ENCODE measurements around the gene MVP. TPM values are rescaled to one million over a fixed set of nuclear protein-coding genes. Genes with fewer than 3 reads are reported as not detected.

Gene MVP
- total and polyA plus RNA-seq, 3 donors from 2014 or later = 119 to 224 (median 147) TPM

DNA sequence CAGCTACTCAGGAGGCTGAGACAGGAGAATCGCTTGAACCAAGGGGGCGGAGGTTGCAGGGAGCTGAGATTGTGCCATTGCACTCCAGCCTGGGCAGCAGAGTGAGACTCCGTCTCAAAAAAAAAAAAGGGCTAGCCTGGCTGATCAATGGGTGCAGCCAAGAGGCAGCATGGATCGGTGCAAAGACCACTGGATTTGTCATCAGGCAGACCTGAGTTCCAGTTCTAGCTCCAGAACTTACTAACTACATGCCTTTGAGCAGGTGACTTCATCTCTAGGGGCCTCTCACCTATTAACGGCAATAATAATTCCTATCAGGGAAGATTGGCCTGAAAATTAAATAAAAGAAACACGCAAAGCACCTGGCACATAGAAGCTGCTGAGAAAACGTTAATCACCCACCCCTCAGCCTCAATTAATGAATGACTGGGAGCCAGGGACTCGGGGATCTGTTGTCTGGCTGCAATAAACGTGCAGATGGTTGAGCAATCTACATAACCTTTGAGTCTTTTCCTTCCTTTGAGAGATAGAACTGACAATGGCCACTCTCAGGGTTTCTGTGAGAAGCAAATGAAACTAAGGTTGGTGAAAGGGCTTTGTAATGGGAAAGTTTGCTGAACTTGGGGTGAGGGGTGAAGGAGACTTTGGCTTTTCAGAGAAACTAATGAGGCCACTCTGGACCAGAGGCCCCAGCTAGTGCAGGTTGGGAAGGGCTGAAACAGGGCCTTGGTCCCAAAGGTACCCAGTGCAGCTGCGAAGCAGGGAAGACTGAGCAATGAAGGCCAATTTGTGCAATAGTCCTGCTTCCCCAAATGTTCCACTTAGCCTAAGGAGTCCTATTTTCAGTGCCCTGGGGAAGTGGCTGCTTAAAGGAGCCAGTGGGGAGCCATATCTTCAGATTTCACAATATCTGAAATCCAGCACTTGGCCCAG is 71.5 kb downstream of the MVP start:
- Histone ChIP-seq H3K27me3 (no peaks in the 10 kb centered on the region), H3K4me3 (no peak overlapping the region), H3K27ac (no peak overlapping the region), H3K9me3 (no peaks in the 10 kb centered on the region), H3K4me1 (no peaks in the 10 kb centered on the region), H3K36me3 (ENCODE audit: low read depth, missing control alignments) (no peaks in the 10 kb centered on the region)
- no peak for DNase-seq
- intact Hi-C loops (cut with DNase I; ENCODE audit: low total_unique reads) = no loop called here
- no peak for TF ChIP-seq CTCF (IDR thresholded peaks at IDR 0.05)
- TF ChIP-seq POLR2A (IDR thresholded peaks at IDR 0.05) = no peak
- whole genome bisulfite sequencing, 2 donors = 75 to 81% methylated on average over 10 of the region's 10 CpGs

DNA sequence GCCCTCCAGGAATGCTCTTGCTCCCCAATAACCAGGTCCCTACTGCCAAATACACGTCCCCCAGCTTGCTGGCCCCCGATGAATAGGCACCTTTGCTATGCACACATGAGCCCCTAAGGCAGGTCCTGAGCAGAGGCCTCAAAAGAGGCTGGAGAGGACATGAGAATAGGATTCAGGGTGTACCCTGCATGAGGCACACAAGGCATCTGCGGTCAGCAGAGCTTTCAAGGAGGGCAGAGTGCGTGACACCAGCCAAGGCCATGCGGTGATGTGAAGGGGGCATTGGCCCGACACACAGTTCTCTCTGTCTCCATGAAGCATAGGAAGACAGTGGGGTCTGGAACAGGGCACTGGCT is 72.2 kb downstream of the MVP start:
- Histone ChIP-seq H3K4me1 (no peaks in the 10 kb centered on the region), H3K27me3 (no peaks in the 10 kb centered on the region), H3K36me3 (ENCODE audit: low read depth, missing control alignments) (no peaks in the 10 kb centered on the region), H3K9me3 (no peaks in the 10 kb centered on the region), H3K27ac (no peak overlapping the region), H3K4me3 (no peak overlapping the region)
- 90% methylated on average over 6 of the region's 6 CpGs for WGBS, 2 donors
- DNase-seq = no peak
- intact Hi-C loops (cut with DNase I; ENCODE audit: low total_unique reads) = no loop called here
- no peak for TF ChIP-seq POLR2A (IDR thresholded peaks at IDR 0.05)
- no peak for TF ChIP-seq CTCF (IDR thresholded peaks at IDR 0.05)

DNA sequence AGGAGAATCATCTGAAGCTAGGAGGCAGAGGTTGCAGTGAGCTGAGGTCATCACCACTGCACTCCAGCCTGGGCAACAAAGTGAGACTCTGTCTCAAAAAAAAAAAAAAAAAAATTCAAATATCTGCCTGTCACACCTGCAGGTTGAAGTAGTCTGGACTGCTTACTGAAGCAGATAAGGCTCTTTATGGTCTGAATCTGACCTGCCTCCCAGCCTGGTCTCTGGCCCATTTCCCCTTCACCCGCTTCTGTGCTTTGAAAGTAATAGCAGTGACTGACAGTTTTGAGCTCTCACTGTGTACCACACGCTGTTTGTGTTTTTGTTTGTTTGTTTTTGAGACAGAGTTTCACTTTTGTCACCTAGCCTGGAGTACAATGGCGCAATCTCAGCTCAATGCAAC is 73.3 kb downstream of the MVP start:
- no peaks in the 10 kb centered on the region for H3K9me3 ChIP-seq
- no peaks in the 10 kb centered on the region for H3K4me1 ChIP-seq
- intact Hi-C loops (cut with DNase I; ENCODE audit: low total_unique reads) = no loop called here
- H3K27me3 ChIP-seq = no peaks in the 10 kb centered on the region
- no peak for TF ChIP-seq POLR2A (IDR thresholded peaks at IDR 0.05)
- no peak for TF ChIP-seq CTCF (IDR thresholded peaks at IDR 0.05)
- DNase-seq = no peak
- H3K36me3 ChIP-seq (ENCODE audit: low read depth, missing control alignments) = no peaks in the 10 kb centered on the region
- H3K4me3 ChIP-seq = no peak overlapping the region
- WGBS, 2 donors = 87 to 94% methylated on average over 3 of the region's 3 CpGs
- no peak overlapping the region for H3K27ac ChIP-seq

DNA sequence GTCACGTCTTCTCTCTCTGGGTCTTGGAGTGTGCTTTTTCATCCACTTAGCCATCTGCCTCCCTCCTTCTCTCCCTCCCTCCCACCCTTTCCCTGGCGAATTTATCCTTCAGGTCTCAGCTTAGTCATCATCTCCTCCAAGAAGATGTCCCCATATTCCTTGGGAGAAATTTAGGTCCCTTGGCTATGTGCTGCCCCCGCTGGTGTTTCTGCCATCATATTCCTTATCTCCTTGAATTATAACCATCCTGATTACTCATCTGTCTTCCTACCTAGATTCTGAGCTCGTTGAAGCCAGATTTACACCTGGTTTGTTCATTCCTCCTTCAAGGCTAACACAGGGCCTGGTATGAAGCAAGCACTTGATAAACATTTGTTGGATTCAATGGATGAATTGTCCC is 74.1 kb downstream of the MVP start:
- WGBS, 2 donors = 65 to 76% methylated on average over 4 of the region's 4 CpGs
- Histone ChIP-seq H3K4me1 (no peaks in the 10 kb centered on the region), H3K27me3 (no peaks in the 10 kb centered on the region), H3K27ac (no peak overlapping the region), H3K36me3 (ENCODE audit: low read depth, missing control alignments) (no peaks in the 10 kb centered on the region), H3K9me3 (no peaks in the 10 kb centered on the region), H3K4me3 (no peak overlapping the region)
- no peak for TF ChIP-seq CTCF (IDR thresholded peaks at IDR 0.05)
- no peak for TF ChIP-seq POLR2A (IDR thresholded peaks at IDR 0.05)
- DNase-seq = no peak
- intact Hi-C loops (cut with DNase I; ENCODE audit: low total_unique reads) = no loop called here

DNA sequence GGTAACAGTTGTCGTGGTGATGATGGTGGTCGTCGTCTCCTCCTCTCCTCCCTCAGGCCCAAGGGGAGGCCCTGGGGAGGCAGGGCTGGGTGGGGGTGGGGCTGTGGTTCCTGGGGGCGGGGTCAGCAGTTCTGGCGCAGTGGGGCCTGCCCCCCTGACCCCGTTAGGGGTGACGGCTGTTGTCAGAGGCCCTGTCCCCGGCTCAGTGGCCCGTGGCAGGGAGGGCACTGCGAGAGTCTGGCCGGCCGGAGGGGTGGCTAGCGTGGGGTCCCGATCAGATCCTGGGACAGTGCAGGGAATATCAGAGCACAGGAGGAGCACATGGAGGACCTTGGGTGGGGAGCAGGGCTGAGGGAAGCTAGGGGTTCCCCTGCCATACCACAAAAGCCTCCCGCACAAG is 76.6 kb downstream of the MVP start:
- DNase-seq = no peak
- Histone ChIP-seq H3K36me3 (ENCODE audit: low read depth, missing control alignments) (no peaks in the 10 kb centered on the region), H3K9me3 (no peaks in the 10 kb centered on the region), H3K4me3 (no peak overlapping the region), H3K27me3 (no peaks in the 10 kb centered on the region), H3K4me1 (no peaks in the 10 kb centered on the region), H3K27ac (no peak overlapping the region)
- TF ChIP-seq CTCF (IDR thresholded peaks at IDR 0.05) = no peak
- no peak for TF ChIP-seq POLR2A (IDR thresholded peaks at IDR 0.05)
- WGBS, 2 donors = 54 to 71% methylated on average over 12 to 14 of the region's 15 CpGs
- intact Hi-C loops (cut with DNase I; ENCODE audit: low total_unique reads) = no loop called here
